Thoracic aorta (tissue), 2 donors: ENCODE measurements around the gene SHROOM2. TPM values are rescaled to one million over a fixed set of nuclear protein-coding genes. Genes with fewer than 3 reads are reported as not detected.
"Not testable (repeated sequence)": the region's sequence is repeated elsewhere in the genome, so short reads cannot be mapped to it uniquely, and the experiment has no call there.

Experiments used
- ATAC-seq: fragments of 150-250 bp; one replicate; pipeline ENCODE4 v1.8.0; 2017; ENCODE audit warnings: low read depth; ENCODE audit not compliant: insufficient number of reproducible peaks, low FRiP score
- DNase-seq: peaks from one replicate; pipeline ENCODE4 v3.0.0-alpha.2; 2020; ENCODE audit warnings: low spot score
- H3K27ac ChIP-seq, 2 donors: fragments of 200-600 bp; sonication (generic); 1 replicate in 1 of 2; 2 replicates in 1 of 2; pipeline ENCODE4 v1.5.1; 2016; ENCODE audit warnings: mild to moderate bottlenecking in 2 of 2, moderate library complexity in 2 of 2
- H3K27me3 ChIP-seq: fragments of 200-600 bp; sonication (generic); replicated peaks from 2 replicates; pipeline ENCODE4 v1.6.0; 2016; ENCODE audit warnings: mild to moderate bottlenecking; ENCODE audit not compliant: insufficient read depth
- H3K36me3 ChIP-seq: fragments of 200-600 bp; sonication (generic); one replicate; pipeline ENCODE4 v1.5.1; 2016
- H3K4me1 ChIP-seq, 2 donors: fragments of 200-600 bp; sonication (generic); 1 replicate in 1 of 2; 2 replicates in 1 of 2; pipeline versions ENCODE4 v1.5.1 to v1.6.0; 2016; ENCODE audit warnings: low read depth in 2 of 2, mild to moderate bottlenecking in 1 of 2; ENCODE audit not compliant: control insufficient read depth in 1 of 2
- H3K4me3 ChIP-seq: fragments of 200-600 bp; sonication (generic); 2 replicates; pipeline ENCODE4 v1.5.1; 2016; ENCODE audit warnings: mild to moderate bottlenecking
- H3K9me3 ChIP-seq: fragments of 200-600 bp; sonication (generic); 2 replicates; pipeline ENCODE4 v1.5.1; 2016
- total RNA-seq, 2 donors: library from RNA; depleted of rRNA; stranded (reverse); fragments of >200 nt; gene quantifications; one replicate each; pipeline versions ENCODE4 v1.1.0 to v1.2.3, GENCODE V29; 2016
- TF ChIP-seq, protein P1 (sequence below): fragments of 200-600 bp; sonication (generic); IDR thresholded peaks from one replicate; pipeline ENCODE4 v1.5.1; 2019; ENCODE audit warnings: antibody characterized with exemption

SHROOM2 gene
- total RNA-seq, 2 donors from 2014 or later: 2.0 TPM

DNA sequence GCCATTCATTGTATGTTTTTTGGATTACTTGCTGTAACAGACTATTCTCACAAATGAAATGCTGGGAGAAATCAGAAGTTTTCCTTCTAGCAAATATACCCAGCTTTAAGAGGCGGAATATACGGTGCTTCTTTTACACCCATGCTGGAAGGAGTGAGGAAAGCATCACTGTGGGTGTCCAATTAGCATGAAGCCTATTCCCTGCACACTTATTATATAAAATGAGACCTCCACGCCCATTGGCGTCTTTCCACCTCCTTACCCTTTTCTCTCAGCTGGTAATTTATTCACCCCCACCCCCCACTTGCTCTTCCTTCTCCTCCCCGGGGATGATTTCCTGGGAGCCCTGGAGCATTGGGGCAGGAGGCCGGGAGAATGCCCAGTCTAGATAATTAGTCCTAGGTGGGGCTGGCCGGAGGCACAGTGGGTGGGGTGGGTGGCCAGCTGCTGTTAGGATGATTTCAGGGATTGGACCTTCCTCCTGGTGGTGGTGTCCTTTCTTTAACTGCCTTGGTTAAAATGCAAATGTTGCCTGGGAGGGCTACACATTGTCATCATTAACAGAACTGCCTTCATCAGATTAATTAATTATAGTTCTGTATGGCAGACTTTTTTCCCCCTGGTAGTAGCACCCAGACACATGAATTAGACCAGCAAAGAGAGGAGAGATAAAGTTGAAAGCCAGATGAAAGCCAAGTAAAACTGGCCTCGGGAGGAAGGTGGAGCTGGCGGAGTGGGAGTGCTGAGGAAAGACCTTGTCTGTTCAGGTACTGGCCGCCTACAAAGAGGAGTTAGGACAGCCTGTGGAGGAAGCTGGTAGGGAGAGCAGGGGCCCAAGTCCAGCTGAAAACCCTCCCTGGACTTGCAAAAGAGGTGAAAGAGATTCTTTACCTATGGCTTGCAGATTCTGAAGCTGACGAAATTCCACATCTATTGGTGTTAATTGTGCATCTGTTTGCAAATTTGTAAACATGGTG is 11.4 kb downstream of the SHROOM2 start:
- no peaks in the 10 kb centered on the region for H3K9me3 ChIP-seq
- H3K36me3 ChIP-seq: no peaks in the 10 kb centered on the region
- no peak for DNase-seq
- ATAC-seq: no peak
- no peaks in the 10 kb centered on the region for H3K4me1 ChIP-seq
- no peaks in the 10 kb centered on the region for H3K27me3 ChIP-seq
- no peak overlapping the region for H3K4me3 ChIP-seq
- no peak overlapping the region for H3K27ac ChIP-seq
- TF ChIP-seq, protein P1, sequence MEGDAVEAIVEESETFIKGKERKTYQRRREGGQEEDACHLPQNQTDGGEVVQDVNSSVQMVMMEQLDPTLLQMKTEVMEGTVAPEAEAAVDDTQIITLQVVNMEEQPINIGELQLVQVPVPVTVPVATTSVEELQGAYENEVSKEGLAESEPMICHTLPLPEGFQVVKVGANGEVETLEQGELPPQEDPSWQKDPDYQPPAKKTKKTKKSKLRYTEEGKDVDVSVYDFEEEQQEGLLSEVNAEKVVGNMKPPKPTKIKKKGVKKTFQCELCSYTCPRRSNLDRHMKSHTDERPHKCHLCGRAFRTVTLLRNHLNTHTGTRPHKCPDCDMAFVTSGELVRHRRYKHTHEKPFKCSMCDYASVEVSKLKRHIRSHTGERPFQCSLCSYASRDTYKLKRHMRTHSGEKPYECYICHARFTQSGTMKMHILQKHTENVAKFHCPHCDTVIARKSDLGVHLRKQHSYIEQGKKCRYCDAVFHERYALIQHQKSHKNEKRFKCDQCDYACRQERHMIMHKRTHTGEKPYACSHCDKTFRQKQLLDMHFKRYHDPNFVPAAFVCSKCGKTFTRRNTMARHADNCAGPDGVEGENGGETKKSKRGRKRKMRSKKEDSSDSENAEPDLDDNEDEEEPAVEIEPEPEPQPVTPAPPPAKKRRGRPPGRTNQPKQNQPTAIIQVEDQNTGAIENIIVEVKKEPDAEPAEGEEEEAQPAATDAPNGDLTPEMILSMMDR: no peak

DNA sequence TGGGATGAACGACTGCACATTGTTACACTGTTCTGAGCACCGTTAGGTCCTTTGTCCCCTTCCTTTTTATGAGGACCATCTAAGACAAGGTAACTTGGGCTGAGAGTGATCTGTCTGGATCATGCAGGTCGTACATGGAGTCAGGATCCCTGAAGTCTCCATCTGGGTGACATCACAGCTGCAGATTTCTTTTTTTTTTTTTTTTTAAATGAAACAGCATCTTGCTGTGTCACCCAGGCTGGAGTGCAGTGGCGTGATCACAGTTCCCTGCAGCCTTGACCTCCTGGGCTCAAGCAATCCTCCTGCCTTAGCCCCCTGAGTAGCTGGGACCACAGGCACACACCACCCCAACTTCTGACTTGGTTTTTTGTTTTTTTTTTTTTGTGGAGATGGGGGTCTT is 16.5 kb downstream of the SHROOM2 start:
- TF ChIP-seq, protein P1: no peak
- no peak overlapping the region for H3K4me3 ChIP-seq
- DNase-seq (no peak), ATAC-seq (no peak)
- no peaks in the 10 kb centered on the region for H3K4me1 ChIP-seq
- no peaks in the 10 kb centered on the region for H3K27me3 ChIP-seq
- H3K27ac ChIP-seq: no peak overlapping the region
- H3K9me3 ChIP-seq: no peaks in the 10 kb centered on the region
- no peaks in the 10 kb centered on the region for H3K36me3 ChIP-seq

DNA sequence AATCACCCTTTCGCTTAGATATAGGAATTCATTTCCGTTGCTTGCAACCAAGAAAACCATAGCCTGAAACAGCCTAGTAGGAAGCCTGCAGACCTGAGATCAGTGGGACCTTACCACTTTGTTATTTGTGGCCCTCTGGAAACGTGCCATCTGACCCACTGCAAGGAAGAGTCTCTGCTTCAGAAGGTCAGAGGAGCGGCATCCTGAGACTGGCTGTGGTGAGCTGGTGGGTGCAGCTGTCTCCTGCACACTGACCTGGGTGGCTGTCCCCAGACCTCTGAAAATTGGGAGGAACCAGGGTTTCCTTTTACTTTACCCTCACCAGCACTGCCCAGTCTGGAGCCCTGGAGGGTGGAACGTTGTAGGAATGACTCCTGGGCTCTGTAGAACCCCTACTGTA is 18.2 kb downstream of the SHROOM2 start:
- Histone ChIP-seq H3K9me3 (no peaks in the 10 kb centered on the region), H3K27ac (no peak overlapping the region), H3K4me3 (no peak overlapping the region), H3K4me1 (no peaks in the 10 kb centered on the region), H3K27me3 (no peaks in the 10 kb centered on the region), H3K36me3 (no peaks in the 10 kb centered on the region)
- no peak for ATAC-seq
- TF ChIP-seq, protein P1: no peak
- no peak for DNase-seq

DNA sequence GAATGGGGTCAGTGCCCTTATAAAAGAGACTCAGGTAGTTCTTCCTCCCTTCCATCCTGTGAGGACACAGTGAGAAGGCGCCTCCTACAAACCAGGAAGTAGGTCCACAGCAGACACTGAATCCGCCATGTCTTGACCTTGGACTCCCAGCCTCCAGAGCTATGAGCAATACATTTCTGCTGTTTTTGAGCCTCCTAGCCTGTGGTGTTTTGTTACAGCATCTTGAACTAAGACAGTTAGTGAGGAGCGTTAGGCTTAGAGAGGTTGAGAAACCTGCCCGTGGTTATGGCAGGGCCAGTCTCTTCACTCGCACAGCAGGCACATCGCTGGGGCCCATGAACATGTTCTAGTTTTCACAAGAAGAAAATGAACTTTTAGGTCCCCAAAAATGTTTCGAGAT is 19.7 kb downstream of the SHROOM2 start:
- no peaks in the 10 kb centered on the region for H3K36me3 ChIP-seq
- TF ChIP-seq, protein P1: no peak
- H3K9me3 ChIP-seq: no peaks in the 10 kb centered on the region
- ATAC-seq: no peak
- no peaks in the 10 kb centered on the region for H3K4me1 ChIP-seq
- no peak overlapping the region for H3K27ac ChIP-seq
- H3K27me3 ChIP-seq: no peaks in the 10 kb centered on the region
- DNase-seq: no peak
- no peak overlapping the region for H3K4me3 ChIP-seq

DNA sequence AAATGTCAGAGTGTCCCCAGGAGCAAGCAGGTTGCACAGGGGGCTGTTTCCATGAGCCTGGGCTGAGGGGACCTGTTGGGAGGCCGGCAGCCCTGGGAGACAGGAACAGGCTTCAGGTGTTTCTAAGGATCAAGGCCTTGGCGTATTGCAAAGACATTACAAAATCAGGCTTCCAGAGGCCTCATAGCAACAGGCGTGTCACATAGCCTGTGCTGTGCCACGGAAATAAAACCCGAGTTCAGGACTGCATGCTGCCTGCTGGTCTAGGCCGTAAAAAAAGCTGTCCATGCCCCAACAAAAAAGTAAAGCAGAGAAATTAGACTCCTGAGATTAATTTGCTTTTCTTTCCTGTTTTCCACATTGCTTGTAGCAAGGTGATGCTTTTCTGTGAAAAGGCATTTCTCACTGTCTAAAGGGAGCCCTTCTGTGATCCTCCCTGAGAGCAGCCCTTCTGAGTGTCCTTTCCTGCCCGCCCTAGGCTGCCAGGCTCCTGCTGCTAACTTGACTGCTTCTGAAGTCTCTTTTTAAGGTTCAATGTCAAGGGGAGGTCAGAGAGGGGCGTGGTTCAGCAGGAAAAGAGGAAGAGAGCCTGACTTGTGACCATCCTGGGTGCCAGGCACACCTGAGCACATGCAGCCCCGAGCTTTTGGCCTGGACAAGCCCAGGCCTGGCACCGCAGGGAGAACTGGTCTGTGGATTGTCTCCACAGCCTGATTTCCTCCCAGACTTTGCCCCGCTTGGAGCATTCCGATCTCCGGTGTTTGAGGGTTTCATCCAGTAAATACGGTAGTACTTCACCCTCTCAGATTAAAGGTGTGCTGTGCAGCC is 21.3 kb downstream of the SHROOM2 start:
- ATAC-seq: no peak
- TF ChIP-seq, protein P1: no peak

DNA sequence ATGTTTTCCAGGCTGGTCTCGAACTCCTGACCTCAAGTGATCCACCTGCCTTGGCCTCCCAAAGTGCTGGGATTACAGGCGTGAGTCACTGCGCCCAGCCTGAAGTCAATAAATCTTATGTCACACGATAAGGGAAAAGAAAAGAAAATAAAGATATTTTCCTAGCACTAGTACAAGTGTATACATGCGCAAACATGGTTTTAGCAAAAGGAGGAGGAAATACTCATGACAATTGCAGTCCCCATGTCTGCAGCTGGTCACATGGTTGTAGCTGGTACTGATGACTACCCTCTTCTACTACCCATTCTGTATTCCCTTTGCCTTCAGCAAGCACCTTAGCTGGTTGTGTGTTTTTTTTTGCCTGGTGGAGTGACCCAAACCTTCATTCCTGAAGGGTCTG is 23.6 kb downstream of the SHROOM2 start:
- DNase-seq, H3K27ac ChIP-seq, H3K4me1 ChIP-seq, ATAC-seq, H3K9me3 ChIP-seq, H3K4me3 ChIP-seq, H3K36me3 ChIP-seq, H3K27me3 ChIP-seq: not testable (repeated sequence)

More for the DNA sequence above, 21.3 kb downstream of the SHROOM2 start:
- Histone ChIP-seq H3K4me1 (no peaks in the 10 kb centered on the region), H3K36me3 (no peaks in the 10 kb centered on the region), H3K27me3 (no peaks in the 10 kb centered on the region), H3K9me3 (no peaks in the 10 kb centered on the region), H3K4me3 (no peak overlapping the region), H3K27ac (no peak overlapping the region)
- no peak for DNase-seq

DNA sequence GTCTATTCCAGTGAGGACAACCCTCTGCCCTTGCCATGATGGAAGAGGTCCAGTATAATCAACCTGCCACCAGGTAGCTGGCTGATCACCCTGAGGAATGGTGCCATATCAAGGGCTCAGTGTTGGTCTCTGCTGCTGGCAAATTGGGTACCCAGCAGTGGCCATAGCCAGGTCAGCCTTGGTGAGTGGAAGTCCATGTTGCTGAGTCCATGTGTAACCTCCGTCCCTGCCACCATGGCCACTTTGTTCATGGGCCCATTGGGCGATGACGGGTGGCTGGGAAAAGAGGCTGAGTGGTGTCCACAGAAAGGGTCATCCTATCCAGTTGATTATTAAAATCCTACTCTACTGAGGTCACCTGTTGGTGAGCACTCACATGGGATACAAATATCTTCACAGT is 24.9 kb downstream of the SHROOM2 start:
- H3K4me1 ChIP-seq, H3K4me3 ChIP-seq, H3K27me3 ChIP-seq, H3K27ac ChIP-seq, H3K36me3 ChIP-seq, H3K9me3 ChIP-seq, DNase-seq, ATAC-seq: not testable (repeated sequence)
